K562 (cell line): ENCODE measurements around the gene KCNK7. TPM values are rescaled to one million over a fixed set of nuclear protein-coding genes. Genes with fewer than 3 reads are reported as not detected.
A peak's percentile ranks its signal among the peaks of the same experiment; 100 is the strongest.

ENCODE experiments used
- BCOR ChIP-seq: fragments of 450-650 bp; IDR thresholded peaks from 2 replicates; pipeline ENCODE4 v1.6.1; 2016
- CBFA2T3 ChIP-seq: fragments of 450-650 bp; IDR thresholded peaks from 2 replicates; pipeline ENCODE4 v1.6.1; 2017
- E2F6 ChIP-seq, 2 experiments: IDR thresholded peaks; 2 replicates each; pipeline ENCODE4 v1.6.1; 2011; ENCODE audit warnings: borderline replicate concordance in 1 of 2, control low read depth in 1 of 2, low read depth in 1 of 2, low read length in 1 of 2, mild to moderate bottlenecking in 1 of 2, mixed read lengths in 1 of 2, moderate library complexity in 1 of 2; ENCODE audit not compliant: insufficient read depth in 1 of 2, insufficient read length in 1 of 2, poor library complexity in 1 of 2, severe bottlenecking in 1 of 2; ENCODE audit errors: extremely low read depth in 1 of 2
- GATAD2B ChIP-seq: fragments of 450-650 bp; IDR thresholded peaks from 2 replicates; pipeline ENCODE4 v1.6.1; 2017; ENCODE audit warnings: mild to moderate bottlenecking, borderline replicate concordance
- JUND ChIP-seq, 2 experiments: IDR thresholded peaks; 2 replicates in 1 of 2; 3 replicates in 1 of 2; pipeline ENCODE4 v1.6.1; 2011; ENCODE audit warnings: borderline replicate concordance in 2 of 2, low read depth in 2 of 2, low read length in 2 of 2, improper control_type of control experiment in 1 of 2, missing biosample characterization in 1 of 2, missing genetic modification characterization in 1 of 2, missing genetic modification reagents in 1 of 2
- RBBP5 ChIP-seq: fragments of 200-600 bp; sonication (generic); IDR thresholded peaks from 2 replicates; pipeline ENCODE4 v1.6.1; 2012; ENCODE audit warnings: borderline replicate concordance, mild to moderate bottlenecking, low read length, control low read depth, inconsistent platforms; ENCODE audit not compliant: insufficient read depth, poor library complexity, severe bottlenecking
- RCOR1 ChIP-seq, 2 experiments: IDR thresholded peaks; 2 replicates each; pipeline ENCODE4 v1.6.1; 2012; ENCODE audit warnings: low read depth in 2 of 2, low read length in 2 of 2, borderline replicate concordance in 1 of 2, improper control_type of control experiment in 1 of 2
- TRIM28 ChIP-seq: fragments of 450-650 bp; IDR thresholded peaks from 2 replicates; pipeline ENCODE4 v1.6.1; 2017
- ZC3H11A ChIP-seq: IDR thresholded peaks from 2 replicates; pipeline ENCODE4 v1.6.1; 2012; ENCODE audit warnings: low read depth, low read length, improper control_type of control experiment
- ZEB2 ChIP-seq: fragments of 450-650 bp; IDR thresholded peaks from 2 replicates; pipeline ENCODE4 v1.6.1; 2016
- ZNF263 ChIP-seq: sonication (generic); formaldehyde crosslinking; IDR thresholded peaks from 2 replicates; pipeline ENCODE4 v1.8.0; 2022; ENCODE audit warnings: mild to moderate bottlenecking, missing genetic modification reagents, borderline replicate concordance
- polyA plus RNA-seq, 8 experiments: library from polyadenylated mRNA; depleted of rRNA in 4 of 8; stranded (reverse) in 5 of 8; unstranded in 3 of 8; fragments of >200 nt; fragmentation: Nextera tagmentation in 2 of 8; fragmentation: Illumina TruSeq in 1 of 8; extraction: Ambion mirVana in 2 of 8; extraction: Trizol in 1 of 8; gene quantifications; 2 replicates each; pipeline versions ENCODE4 v1.2.1 to v1.2.3, GENCODE V29; 2011 to 2014; ENCODE audit warnings: inconsistent platforms in 1 of 8, missing spikeins in 1 of 8
- total RNA-seq, 7 experiments: library from RNA; depleted of rRNA in 6 of 7; stranded (reverse); fragments of >200 nt in 6 of 7; fragmentation: Illumina TruSeq in 2 of 7; extraction: Trizol in 2 of 7; gene quantifications; 2 replicates each; pipeline versions ENCODE4 v1.2.1 to v1.2.3, GENCODE V29; 2011 to 2021; ENCODE audit warnings: low replicate concordance in 1 of 7
- TF ChIP-seq, protein P1 (sequence below), 2 experiments: fragments of 150-350 bp in 1 of 2; IDR thresholded peaks; 2 replicates each; pipeline ENCODE4 v1.6.1; 2012 to 2016; ENCODE audit warnings: low read depth in 2 of 2, low read length in 2 of 2, mild to moderate bottlenecking in 1 of 2, moderate library complexity in 1 of 2
- TF ChIP-seq, protein P2 (sequence below), 2 experiments: fragments of 200-800 bp in 1 of 2; sonication (Bioruptor generic) in 1 of 2; sonication (generic) in 1 of 2; formaldehyde crosslinking in 1 of 2; IDR thresholded peaks in 1 of 2; conservative IDR thresholded peaks in 1 of 2; 2 replicates each; pipeline versions ENCODE4 v1.5.0 to v1.6.1; 2016 to 2020; ENCODE audit warnings: missing compliant biosample characterization in 1 of 2, missing genetic modification characterization in 1 of 2, missing genetic modification reagents in 1 of 2
- TF ChIP-seq, protein P3 (sequence below), 2 experiments: fragments of 450-650 bp in 1 of 2; sonication (generic) in 1 of 2; formaldehyde crosslinking in 1 of 2; IDR thresholded peaks in 1 of 2; conservative IDR thresholded peaks in 1 of 2; 2 replicates each; pipeline versions ENCODE4 v1.6.1 to v1.8.1; 2016 to 2023; ENCODE audit warnings: mild to moderate bottlenecking in 2 of 2, moderate library complexity in 2 of 2, inconsistent platforms in 1 of 2, missing genetic modification reagents in 1 of 2

KCNK7 gene
- total and polyA plus RNA-seq, 9 of the 15 experiments (the other 6 are each of a cell fraction or from before 2014, with no cell fraction given): 0.07 to 0.40 TPM; not detected in 7

DNA sequence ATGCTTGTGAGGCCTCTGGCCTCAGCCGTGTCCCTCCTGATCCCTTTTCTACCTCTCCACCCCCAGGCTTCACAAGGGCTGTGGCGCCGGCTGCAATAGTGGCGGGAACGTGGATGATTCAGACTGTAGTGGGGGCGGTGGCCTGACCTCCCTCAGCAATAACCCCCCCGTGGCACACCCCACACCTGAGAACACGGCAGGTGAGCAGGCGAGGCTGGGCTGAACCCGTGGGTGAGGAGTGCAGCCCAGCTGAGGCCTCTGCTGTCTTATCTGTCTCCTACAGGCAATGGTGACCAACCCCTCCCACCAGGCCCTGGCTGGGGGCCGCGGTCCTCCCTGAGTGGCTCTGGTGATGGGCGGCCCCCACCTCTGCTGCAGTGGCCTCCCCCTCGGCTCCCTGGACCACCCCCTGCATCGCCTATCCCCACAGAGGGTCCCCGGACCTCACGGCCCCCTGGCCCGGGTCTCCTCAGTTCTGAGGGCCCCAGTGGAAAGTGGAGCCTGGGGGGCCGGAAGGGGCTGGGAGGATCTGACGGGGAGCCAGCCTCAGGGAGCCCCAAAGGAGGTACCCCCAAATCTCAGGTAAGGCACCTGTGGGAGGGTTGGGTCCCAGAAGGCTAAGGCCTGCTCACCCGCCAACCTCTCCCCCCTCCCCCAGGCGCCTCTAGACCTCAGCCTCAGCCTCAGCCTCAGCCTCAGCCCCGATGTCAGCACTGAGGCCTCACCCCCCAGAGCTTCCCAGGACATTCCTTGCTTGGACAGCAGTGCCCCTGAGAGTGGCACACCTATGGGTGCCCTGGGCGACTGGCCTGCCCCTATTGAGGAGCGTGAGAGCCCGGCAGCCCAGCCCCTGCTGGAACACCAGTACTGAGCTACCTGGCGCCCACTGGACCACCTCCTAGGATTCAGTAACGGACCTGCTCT is 40.8 kb upstream of the KCNK7 start (continued):
- TF ChIP-seq, protein P1, sequence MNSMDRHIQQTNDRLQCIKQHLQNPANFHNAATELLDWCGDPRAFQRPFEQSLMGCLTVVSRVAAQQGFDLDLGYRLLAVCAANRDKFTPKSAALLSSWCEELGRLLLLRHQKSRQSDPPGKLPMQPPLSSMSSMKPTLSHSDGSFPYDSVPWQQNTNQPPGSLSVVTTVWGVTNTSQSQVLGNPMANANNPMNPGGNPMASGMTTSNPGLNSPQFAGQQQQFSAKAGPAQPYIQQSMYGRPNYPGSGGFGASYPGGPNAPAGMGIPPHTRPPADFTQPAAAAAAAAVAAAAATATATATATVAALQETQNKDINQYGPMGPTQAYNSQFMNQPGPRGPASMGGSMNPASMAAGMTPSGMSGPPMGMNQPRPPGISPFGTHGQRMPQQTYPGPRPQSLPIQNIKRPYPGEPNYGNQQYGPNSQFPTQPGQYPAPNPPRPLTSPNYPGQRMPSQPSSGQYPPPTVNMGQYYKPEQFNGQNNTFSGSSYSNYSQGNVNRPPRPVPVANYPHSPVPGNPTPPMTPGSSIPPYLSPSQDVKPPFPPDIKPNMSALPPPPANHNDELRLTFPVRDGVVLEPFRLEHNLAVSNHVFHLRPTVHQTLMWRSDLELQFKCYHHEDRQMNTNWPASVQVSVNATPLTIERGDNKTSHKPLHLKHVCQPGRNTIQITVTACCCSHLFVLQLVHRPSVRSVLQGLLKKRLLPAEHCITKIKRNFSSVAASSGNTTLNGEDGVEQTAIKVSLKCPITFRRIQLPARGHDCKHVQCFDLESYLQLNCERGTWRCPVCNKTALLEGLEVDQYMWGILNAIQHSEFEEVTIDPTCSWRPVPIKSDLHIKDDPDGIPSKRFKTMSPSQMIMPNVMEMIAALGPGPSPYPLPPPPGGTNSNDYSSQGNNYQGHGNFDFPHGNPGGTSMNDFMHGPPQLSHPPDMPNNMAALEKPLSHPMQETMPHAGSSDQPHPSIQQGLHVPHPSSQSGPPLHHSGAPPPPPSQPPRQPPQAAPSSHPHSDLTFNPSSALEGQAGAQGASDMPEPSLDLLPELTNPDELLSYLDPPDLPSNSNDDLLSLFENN (IDR thresholded peaks at IDR 0.05; ENCODE audit: low read depth in 2 of 2, low read length in 2 of 2): peak in 1 of 2 experiments; percentile 60; a peak in 1 of 4 replicates
- peak; percentile 98 for TF ChIP-seq ZEB2
- TF ChIP-seq RCOR1 (IDR thresholded peaks at IDR 0.05; ENCODE audit: borderline replicate concordance in 1 of 2, low read depth in 2 of 2, low read length in 2 of 2): peak in 1 of 2 experiments; percentile 69; a peak in 1 of 4 replicates
- TF ChIP-seq RBBP5: no peak
- peak; percentile 78; the same call in 1 of the 2 replicates for TF ChIP-seq GATAD2B
- peak; percentile 95 for TF ChIP-seq CBFA2T3
- peak; percentile 42; the same call in 1 of the 2 replicates for TF ChIP-seq JUND (IDR thresholded peaks at IDR 0.05; ENCODE audit: borderline replicate concordance, low read depth, low read length)
- TF ChIP-seq JUND (tag; IDR thresholded peaks at IDR 0.05; ENCODE audit: borderline replicate concordance, low read depth, low read length): no peak; the same call in 2 of the 3 replicates
- TF ChIP-seq ZC3H11A: no peak
- TF ChIP-seq, protein P2, sequence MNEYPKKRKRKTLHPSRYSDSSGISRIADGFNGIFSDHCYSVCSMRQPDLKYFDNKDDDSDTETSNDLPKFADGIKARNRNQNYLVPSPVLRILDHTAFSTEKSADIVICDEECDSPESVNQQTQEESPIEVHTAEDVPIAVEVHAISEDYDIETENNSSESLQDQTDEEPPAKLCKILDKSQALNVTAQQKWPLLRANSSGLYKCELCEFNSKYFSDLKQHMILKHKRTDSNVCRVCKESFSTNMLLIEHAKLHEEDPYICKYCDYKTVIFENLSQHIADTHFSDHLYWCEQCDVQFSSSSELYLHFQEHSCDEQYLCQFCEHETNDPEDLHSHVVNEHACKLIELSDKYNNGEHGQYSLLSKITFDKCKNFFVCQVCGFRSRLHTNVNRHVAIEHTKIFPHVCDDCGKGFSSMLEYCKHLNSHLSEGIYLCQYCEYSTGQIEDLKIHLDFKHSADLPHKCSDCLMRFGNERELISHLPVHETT (CRISPR knock-in tag; conservative IDR thresholded peaks at IDR 0.05 in 1 of 2, IDR thresholded peaks at IDR 0.05 in 1 of 2): 0 out of 4 replicates have a peak, but pooled peaks of 1 of the 2 experiments have one; percentile 33
- TF ChIP-seq TRIM28: no peak
- TF ChIP-seq, protein P3, sequence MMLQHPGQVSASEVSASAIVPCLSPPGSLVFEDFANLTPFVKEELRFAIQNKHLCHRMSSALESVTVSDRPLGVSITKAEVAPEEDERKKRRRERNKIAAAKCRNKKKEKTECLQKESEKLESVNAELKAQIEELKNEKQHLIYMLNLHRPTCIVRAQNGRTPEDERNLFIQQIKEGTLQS (IDR thresholded peaks at IDR 0.05): peak; percentile 48; the same call in 1 of the 2 replicates
- TF ChIP-seq, protein P3 (CRISPR knock-in tag; conservative IDR thresholded peaks at IDR 0.05): no peak
- no peak for TF ChIP-seq BCOR
- TF ChIP-seq ZNF263 (CRISPR knock-in tag): peak; percentile 82
- TF ChIP-seq E2F6 (IDR thresholded peaks at IDR 0.05; ENCODE audit: borderline replicate concordance in 1 of 2, extremely low read depth in 1 of 2, insufficient read depth in 1 of 2, insufficient read length in 1 of 2, low read depth in 1 of 2, low read length in 1 of 2, poor library complexity in 1 of 2, severe bottlenecking in 1 of 2): peak in 1 of 2 experiments; percentile 55
